GM06990 (cell line): ENCODE results near the gene ABCC9.

ENCODE experiments used
- DNase-seq: peaks from one replicate; pipeline ENCODE4 v3.0.0-alpha.2; 2011; ENCODE audit not compliant: insufficient read length; ENCODE audit errors: extremely low read depth
- H3K27me3 ChIP-seq: replicated peaks from 2 replicates; pipeline ENCODE4 v1.6.0; 2011; ENCODE audit warnings: low read length; ENCODE audit not compliant: control insufficient read depth, insufficient read depth
- H3K36me3 ChIP-seq: 2 replicates; pipeline ENCODE4 v1.5.1; 2011; ENCODE audit warnings: low read length; ENCODE audit not compliant: control insufficient read depth, insufficient read depth
- H3K4me3 ChIP-seq: replicated peaks from 2 replicates; pipeline ENCODE4 v1.5.1; 2011; ENCODE audit warnings: low read depth, mild to moderate bottlenecking, control low read depth, low read length
- TF ChIP-seq, protein P1 (sequence below): IDR thresholded peaks from 2 replicates; pipeline ENCODE4 v1.5.1; 2011; ENCODE audit warnings: low read length, control low read depth, mild to moderate bottlenecking, inconsistent platforms; ENCODE audit not compliant: insufficient read depth, poor library complexity, severe bottlenecking

The ABCC9 gene

GRCh38 chr12:21751517-21751916 lies 189.7 kb downstream of the ABCC9 start:
- TF ChIP-seq, protein P1, sequence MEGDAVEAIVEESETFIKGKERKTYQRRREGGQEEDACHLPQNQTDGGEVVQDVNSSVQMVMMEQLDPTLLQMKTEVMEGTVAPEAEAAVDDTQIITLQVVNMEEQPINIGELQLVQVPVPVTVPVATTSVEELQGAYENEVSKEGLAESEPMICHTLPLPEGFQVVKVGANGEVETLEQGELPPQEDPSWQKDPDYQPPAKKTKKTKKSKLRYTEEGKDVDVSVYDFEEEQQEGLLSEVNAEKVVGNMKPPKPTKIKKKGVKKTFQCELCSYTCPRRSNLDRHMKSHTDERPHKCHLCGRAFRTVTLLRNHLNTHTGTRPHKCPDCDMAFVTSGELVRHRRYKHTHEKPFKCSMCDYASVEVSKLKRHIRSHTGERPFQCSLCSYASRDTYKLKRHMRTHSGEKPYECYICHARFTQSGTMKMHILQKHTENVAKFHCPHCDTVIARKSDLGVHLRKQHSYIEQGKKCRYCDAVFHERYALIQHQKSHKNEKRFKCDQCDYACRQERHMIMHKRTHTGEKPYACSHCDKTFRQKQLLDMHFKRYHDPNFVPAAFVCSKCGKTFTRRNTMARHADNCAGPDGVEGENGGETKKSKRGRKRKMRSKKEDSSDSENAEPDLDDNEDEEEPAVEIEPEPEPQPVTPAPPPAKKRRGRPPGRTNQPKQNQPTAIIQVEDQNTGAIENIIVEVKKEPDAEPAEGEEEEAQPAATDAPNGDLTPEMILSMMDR = no peak
- Histone ChIP-seq H3K27me3 (no peaks in the 10 kb centered on the region), H3K4me3 (no peak overlapping the region), H3K36me3 (no peaks in the 10 kb centered on the region)
- no peak for DNase-seq
